Measurements from ENCODE around the gene NBPF9. TPM values are rescaled to one million over a fixed set of nuclear protein-coding genes. Genes with fewer than 3 reads are reported as not detected.
"Not testable (repeated sequence)": the region's sequence is repeated elsewhere in the genome, so short reads cannot be mapped to it uniquely, and the experiment has no call there.

NBPF9 gene
- polyA plus RNA-seq, 1 experiment = 17.7 TPM

- H3K36me3 ChIP-seq (ENCODE audit: control insufficient read depth, insufficient read depth, low read length); H3K4me3 ChIP-seq (ENCODE audit: low read depth, low read length); DNase-seq (ENCODE audit: low read depth); H3K27me3 ChIP-seq (ENCODE audit: control insufficient read depth, insufficient read depth, low read length); CTCF ChIA-PET; POLR2A ChIA-PET: not testable (repeated sequence)
Measured at GRCh38 chr1:149075505-149076127, 27.7 kb downstream of the NBPF9 start.

DNA sequence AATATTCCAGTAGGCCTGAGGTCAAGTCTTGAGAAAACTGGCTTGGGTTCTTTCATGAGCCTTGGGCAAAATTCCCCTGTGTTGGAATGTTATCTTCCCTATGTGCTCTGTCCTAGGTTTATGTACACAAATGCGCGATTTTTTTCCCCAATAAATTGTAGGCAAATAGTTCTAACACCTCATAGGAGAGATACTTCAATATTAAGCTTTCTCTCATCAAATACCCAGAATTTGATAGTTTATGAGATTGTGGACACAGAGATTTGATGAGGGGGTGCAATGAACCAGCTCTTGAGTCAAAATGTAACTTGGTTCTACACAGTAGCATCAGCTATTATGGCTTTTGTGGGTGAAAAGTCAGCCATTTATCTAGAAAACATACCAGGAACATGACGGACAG lies 38.7 kb downstream of the NBPF9 start:
- DNase-seq (ENCODE audit: low read depth); H3K4me3 ChIP-seq (ENCODE audit: low read depth, low read length); H3K36me3 ChIP-seq (ENCODE audit: control insufficient read depth, insufficient read depth, low read length); H3K27me3 ChIP-seq (ENCODE audit: control insufficient read depth, insufficient read depth, low read length); POLR2A ChIA-PET; CTCF ChIA-PET: not testable (repeated sequence)

DNA sequence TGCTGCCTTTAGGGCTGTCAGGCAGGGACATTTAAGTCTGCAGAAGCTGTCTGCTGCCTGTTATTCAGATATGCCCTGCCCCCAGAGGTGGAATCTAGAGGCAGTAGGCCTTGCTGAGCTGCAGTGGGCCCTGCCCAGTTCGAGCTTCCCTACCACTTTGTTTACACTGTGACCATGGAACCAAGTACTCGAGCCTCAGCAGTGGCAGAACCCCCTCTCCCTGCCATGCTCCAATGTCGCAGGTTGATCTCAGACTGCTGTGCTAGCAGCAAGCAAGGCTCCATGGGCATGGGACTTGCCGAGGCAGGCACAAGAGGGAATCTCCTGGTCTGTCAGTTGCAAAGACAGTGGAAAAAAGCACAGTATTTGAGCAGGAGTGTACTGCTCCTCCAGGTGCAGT lies 60.3 kb downstream of the NBPF9 start:
- POLR2A ChIA-PET; H3K27me3 ChIP-seq (ENCODE audit: control insufficient read depth, insufficient read depth, low read length); DNase-seq (ENCODE audit: low read depth); H3K4me3 ChIP-seq (ENCODE audit: low read depth, low read length); CTCF ChIA-PET; H3K36me3 ChIP-seq (ENCODE audit: control insufficient read depth, insufficient read depth, low read length): not testable (repeated sequence)

GRCh38 chr1:149033916-149034315 lies 69.4 kb downstream of the NBPF9 start:
- H3K27me3 ChIP-seq (ENCODE audit: control insufficient read depth, insufficient read depth, low read length); DNase-seq (ENCODE audit: low read depth); POLR2A ChIA-PET; H3K4me3 ChIP-seq (ENCODE audit: low read depth, low read length); CTCF ChIA-PET; H3K36me3 ChIP-seq (ENCODE audit: control insufficient read depth, insufficient read depth, low read length): not testable (repeated sequence)

DNA sequence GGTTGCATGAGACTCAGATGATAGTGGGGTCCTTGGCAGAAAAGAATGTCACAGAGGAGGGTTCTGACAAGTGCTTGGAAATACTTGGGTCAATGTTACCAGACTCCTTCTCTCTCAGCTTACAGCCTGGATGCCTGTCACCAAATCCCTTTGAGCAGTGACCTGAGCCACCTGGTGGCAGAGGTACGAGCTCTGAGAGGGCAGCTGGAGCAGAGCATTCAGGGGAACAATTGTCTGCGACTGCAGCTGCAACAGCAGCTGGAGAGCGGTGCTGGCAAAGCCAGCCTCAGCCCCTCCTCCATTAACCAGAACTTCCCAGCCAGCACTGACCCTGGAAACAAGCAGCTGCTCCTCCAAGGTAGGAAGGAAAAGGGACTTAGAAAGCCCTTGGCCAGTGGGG lies 79.0 kb downstream of the NBPF9 start:
- H3K36me3 ChIP-seq (ENCODE audit: control insufficient read depth, insufficient read depth, low read length); POLR2A ChIA-PET; H3K4me3 ChIP-seq (ENCODE audit: low read depth, low read length); H3K27me3 ChIP-seq (ENCODE audit: control insufficient read depth, insufficient read depth, low read length); DNase-seq (ENCODE audit: low read depth); CTCF ChIA-PET: not testable (repeated sequence)

DNA sequence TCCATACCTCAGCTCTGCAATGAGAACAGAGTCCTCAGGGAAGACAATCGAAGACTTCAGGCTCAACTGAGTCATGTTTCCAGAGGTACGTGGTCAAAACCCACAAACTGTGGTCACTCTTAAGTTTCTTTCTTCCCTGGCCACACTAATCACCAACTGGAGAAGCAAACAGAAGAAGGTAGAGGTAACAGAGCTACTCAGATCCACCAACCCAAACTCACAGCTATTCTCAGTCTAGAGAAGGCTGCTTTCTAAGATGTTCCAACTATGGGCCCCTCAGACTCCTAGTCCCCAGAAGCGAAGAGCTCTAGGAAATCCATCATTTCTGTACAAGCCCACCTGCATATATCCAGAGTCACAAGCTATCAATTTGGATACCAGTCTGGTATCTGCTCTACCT lies 84.8 kb downstream of the NBPF9 start:
- H3K4me3 ChIP-seq (ENCODE audit: low read depth, low read length); CTCF ChIA-PET; POLR2A ChIA-PET: not testable (repeated sequence)

DNA sequence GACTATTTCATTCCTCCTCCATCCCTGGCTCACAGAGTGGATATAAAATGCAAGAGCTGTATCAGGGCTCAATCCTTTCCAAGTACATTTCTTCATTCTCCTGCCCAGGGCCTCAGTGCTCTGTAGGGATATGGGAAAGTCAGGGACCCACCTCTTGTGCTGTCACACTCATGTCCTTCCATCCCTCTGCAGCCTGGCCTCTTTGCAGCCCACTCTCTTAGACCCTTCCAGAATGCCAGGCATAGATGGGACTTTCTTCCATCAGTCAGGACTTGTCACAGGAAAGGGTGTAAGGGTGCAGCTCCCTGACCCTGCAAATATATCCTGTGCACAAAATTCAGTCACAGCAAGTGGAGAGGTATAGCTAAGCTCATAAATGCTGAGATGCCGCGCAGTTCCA lies 86.7 kb downstream of the NBPF9 start:
- H3K27me3 ChIP-seq (ENCODE audit: control insufficient read depth, insufficient read depth, low read length); H3K4me3 ChIP-seq (ENCODE audit: low read depth, low read length); POLR2A ChIA-PET; DNase-seq (ENCODE audit: low read depth); H3K36me3 ChIP-seq (ENCODE audit: control insufficient read depth, insufficient read depth, low read length); CTCF ChIA-PET: not testable (repeated sequence)

More for the DNA sequence above, 84.8 kb downstream of the NBPF9 start:
- not testable (repeated sequence) for H3K36me3 ChIP-seq (ENCODE audit: control insufficient read depth, insufficient read depth, low read length); DNase-seq (ENCODE audit: low read depth); H3K27me3 ChIP-seq (ENCODE audit: control insufficient read depth, insufficient read depth, low read length)

GRCh38 chr1:149015522-149015921 lies 87.8 kb downstream of the NBPF9 start:
- H3K27me3 ChIP-seq (ENCODE audit: control insufficient read depth, insufficient read depth, low read length); H3K4me3 ChIP-seq (ENCODE audit: low read depth, low read length); DNase-seq (ENCODE audit: low read depth); CTCF ChIA-PET; H3K36me3 ChIP-seq (ENCODE audit: control insufficient read depth, insufficient read depth, low read length); POLR2A ChIA-PET: not testable (repeated sequence)

DNA sequence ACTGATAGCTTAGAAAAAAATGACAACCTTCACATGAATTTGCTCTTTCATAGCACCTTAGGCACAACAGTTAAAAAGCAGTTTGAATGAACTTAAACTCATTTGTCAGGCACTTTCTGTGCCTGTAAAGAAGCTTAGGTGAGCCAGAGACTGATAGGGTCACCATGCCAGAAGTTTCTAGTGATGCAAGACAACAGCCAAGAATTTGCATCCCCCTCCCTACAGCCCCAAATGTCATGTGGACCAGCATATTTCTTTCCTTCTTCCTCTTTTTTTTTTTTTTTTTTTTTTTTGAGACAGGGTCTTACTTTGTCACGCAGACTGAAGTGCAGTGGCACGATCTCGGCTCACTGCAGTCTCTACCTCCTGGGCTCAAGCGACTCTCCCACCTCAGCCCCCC lies 89.8 kb downstream of the NBPF9 start:
- DNase-seq (ENCODE audit: low read depth); POLR2A ChIA-PET; H3K27me3 ChIP-seq (ENCODE audit: control insufficient read depth, insufficient read depth, low read length); H3K36me3 ChIP-seq (ENCODE audit: control insufficient read depth, insufficient read depth, low read length); H3K4me3 ChIP-seq (ENCODE audit: low read depth, low read length); CTCF ChIA-PET: not testable (repeated sequence)

- H3K4me3 ChIP-seq (ENCODE audit: low read depth, low read length); H3K36me3 ChIP-seq (ENCODE audit: control insufficient read depth, insufficient read depth, low read length); CTCF ChIA-PET; DNase-seq (ENCODE audit: low read depth); H3K27me3 ChIP-seq (ENCODE audit: control insufficient read depth, insufficient read depth, low read length); POLR2A ChIA-PET: not testable (repeated sequence)
Measured at GRCh38 chr1:149012599-149012998, 90.8 kb downstream of the NBPF9 start.

DNA sequence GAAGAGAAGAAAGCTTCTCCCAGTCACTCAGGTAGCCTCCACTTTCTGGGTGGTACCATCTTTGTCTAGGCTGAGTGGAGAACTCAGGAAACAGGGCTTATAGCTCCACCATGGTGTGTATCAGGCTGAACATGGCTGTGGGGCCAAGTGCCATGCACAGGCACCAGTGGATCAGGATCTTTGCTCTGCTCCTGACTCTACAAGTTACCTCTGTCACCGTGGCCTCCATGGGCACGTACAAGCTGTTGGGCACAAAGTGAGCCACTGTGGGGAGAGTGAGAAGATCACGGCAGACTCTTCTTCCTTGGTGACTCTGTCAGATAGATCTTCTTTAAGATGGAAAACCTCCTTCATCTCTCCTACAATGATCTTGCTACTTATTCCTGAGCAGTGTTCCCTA lies 93.6 kb downstream of the NBPF9 start:
- CTCF ChIA-PET; POLR2A ChIA-PET; DNase-seq (ENCODE audit: low read depth): not testable (repeated sequence)

GRCh38 chr1:149008769-149009168 lies 94.6 kb downstream of the NBPF9 start:
- POLR2A ChIA-PET; H3K36me3 ChIP-seq (ENCODE audit: control insufficient read depth, insufficient read depth, low read length); H3K27me3 ChIP-seq (ENCODE audit: control insufficient read depth, insufficient read depth, low read length); CTCF ChIA-PET; DNase-seq (ENCODE audit: low read depth); H3K4me3 ChIP-seq (ENCODE audit: low read depth, low read length): not testable (repeated sequence)

More for the DNA sequence above, 93.6 kb downstream of the NBPF9 start:
- not testable (repeated sequence) for H3K4me3 ChIP-seq (ENCODE audit: low read depth, low read length); H3K36me3 ChIP-seq (ENCODE audit: control insufficient read depth, insufficient read depth, low read length); H3K27me3 ChIP-seq (ENCODE audit: control insufficient read depth, insufficient read depth, low read length)

- H3K27me3 ChIP-seq (ENCODE audit: control insufficient read depth, insufficient read depth, low read length); H3K4me3 ChIP-seq (ENCODE audit: low read depth, low read length); CTCF ChIA-PET; H3K36me3 ChIP-seq (ENCODE audit: control insufficient read depth, insufficient read depth, low read length); POLR2A ChIA-PET; DNase-seq (ENCODE audit: low read depth): not testable (repeated sequence)
Measured at GRCh38 chr1:149008326-149008725, 95.0 kb downstream of the NBPF9 start.
